8988T (cell line): ENCODE measurements around the gene STPG2.
"Not testable (repeated sequence)": the region's sequence is repeated elsewhere in the genome, so short reads cannot be mapped to it uniquely, and the experiment has no call there.

Experiments
- DNase-seq: peaks from one replicate; pipeline ENCODE4 v3.0.0; 2011

STPG2 gene

GRCh38 chr4:97605932-97606331, 537.3 kb downstream of the STPG2 start:
- no peak for DNase-seq

- DNase-seq: no peak
Observed at GRCh38 chr4:97593248-97593647, 550.0 kb downstream of the STPG2 start.

GRCh38 chr4:97590266-97590665, 553.0 kb downstream of the STPG2 start:
- DNase-seq: no peak

GRCh38 chr4:97589481-97590196, 553.6 kb downstream of the STPG2 start:
- no peak for DNase-seq

- no peak for DNase-seq
Observed at GRCh38 chr4:97587912-97588311, 555.4 kb downstream of the STPG2 start.

GRCh38 chr4:97585274-97585673, 558.0 kb downstream of the STPG2 start:
- DNase-seq: no peak

- DNase-seq: no peak
Observed at GRCh38 chr4:97582890-97583289, 560.4 kb downstream of the STPG2 start.

- DNase-seq: no peak
Observed at GRCh38 chr4:97577004-97577403, 566.3 kb downstream of the STPG2 start.

- DNase-seq: no peak
Observed at GRCh38 chr4:97560009-97560408, 583.3 kb downstream of the STPG2 start.

GRCh38 chr4:97558204-97558778, 585.0 kb downstream of the STPG2 start:
- no peak for DNase-seq

GRCh38 chr4:97550637-97551036, 592.6 kb downstream of the STPG2 start:
- not testable (repeated sequence) for DNase-seq

- DNase-seq: no peak
Observed at GRCh38 chr4:97548943-97549583, 594.2 kb downstream of the STPG2 start.

- DNase-seq: no peak
Observed at GRCh38 chr4:97548186-97548585, 595.1 kb downstream of the STPG2 start.

GRCh38 chr4:97531351-97531750, 611.9 kb downstream of the STPG2 start:
- DNase-seq: no peak

- DNase-seq: no peak
Observed at GRCh38 chr4:97530676-97531075, 612.6 kb downstream of the STPG2 start.

- no peak for DNase-seq
Observed at GRCh38 chr4:97525236-97525635, 618.0 kb downstream of the STPG2 start.

- DNase-seq: no peak
Observed at GRCh38 chr4:97517939-97518338, 625.3 kb downstream of the STPG2 start.

GRCh38 chr4:97513917-97514316, 629.4 kb downstream of the STPG2 start:
- DNase-seq: no peak
